PC-9 (cell line): ENCODE measurements around the gene RAB18. TPM values are rescaled to one million over a fixed set of nuclear protein-coding genes. Genes with fewer than 3 reads are reported as not detected.
"Not testable (repeated sequence)": the region's sequence is repeated elsewhere in the genome, so short reads cannot be mapped to it uniquely, and the experiment has no call there.

Experiments
- BruUV-seq: library from RNA; stranded (reverse); fragments of 400-500 nt; replicated peaks from 2 replicates; lab custom pipeline; 2021; lab: Mats Ljungman, UMichigan
- CTCF ChIA-PET: fragments of 300-600 bp; sonication (Branson Sonifier 250); formaldehyde crosslinking; loops from one replicate; lab custom pipeline; 2022; ENCODE audit warnings: antibody characterized with exemption; lab: Charles Lee
- POLR2A ChIA-PET: fragments of 300-600 bp; sonication (Branson Sonifier 250); formaldehyde crosslinking; loops from one replicate; lab custom pipeline; 2022; ENCODE audit warnings: antibody characterized with exemption; ENCODE audit not compliant: unreplicated experiment; lab: Charles Lee
- DNase-seq, 2 experiments: peaks; one replicate each; pipeline versions ENCODE4 v3.0.0 to v3.0.0-alpha.2; 2015 to 2022; ENCODE audit warnings: mixed read lengths in 1 of 2
- H2AFZ ChIP-seq: fragments of 200-600 bp; sonication (generic); 2 replicates; pipeline ENCODE4 v1.8.1; 2017; ENCODE audit warnings: antibody characterized with exemption
- H3F3A ChIP-seq: fragments of 200-600 bp; sonication (generic); 2 replicates; pipeline ENCODE4 v1.8.1; 2017; ENCODE audit warnings: antibody characterized with exemption, mild to moderate bottlenecking, low read depth; ENCODE audit not compliant: insufficient read depth
- H3K27ac ChIP-seq: fragments of 200-600 bp; sonication (generic); 2 replicates; pipeline ENCODE4 v1.6.1; 2016; ENCODE audit warnings: mixed run types
- H3K27me3 ChIP-seq: fragments of 200-600 bp; sonication (generic); 2 replicates; pipeline ENCODE4 v1.6.1; 2016; ENCODE audit warnings: low read depth, mixed run types; ENCODE audit not compliant: insufficient read depth
- H3K36me3 ChIP-seq: fragments of 200-600 bp; sonication (generic); 2 replicates; pipeline ENCODE4 v1.6.1; 2016; ENCODE audit warnings: low read depth, mixed run types
- H3K4me1 ChIP-seq: fragments of 200-600 bp; sonication (generic); replicated peaks from 2 replicates; pipeline ENCODE4 v1.6.1; 2016; ENCODE audit warnings: mixed run types; ENCODE audit not compliant: insufficient read depth
- H3K4me2 ChIP-seq: fragments of 200-600 bp; sonication (generic); 2 replicates; pipeline ENCODE4 v1.6.1; 2017; ENCODE audit warnings: mixed run types
- H3K4me3 ChIP-seq: fragments of 200-600 bp; sonication (generic); 2 replicates; pipeline ENCODE4 v1.6.1; 2016; ENCODE audit warnings: mixed run types
- H3K79me2 ChIP-seq: fragments of 200-600 bp; sonication (generic); 2 replicates; pipeline ENCODE4 v1.6.1; 2017; ENCODE audit warnings: low read depth, mixed run types
- H3K9me2 ChIP-seq: fragments of 200-600 bp; sonication (generic); 2 replicates; pipeline ENCODE4 v1.8.1; 2017; ENCODE audit warnings: mild to moderate bottlenecking; ENCODE audit not compliant: insufficient read depth
- H3K9me3 ChIP-seq: fragments of 200-600 bp; sonication (generic); 2 replicates; pipeline ENCODE4 v1.8.1; 2016; ENCODE audit warnings: low read depth; ENCODE audit not compliant: insufficient read depth
- H4K20me1 ChIP-seq: fragments of 200-600 bp; sonication (generic); 2 replicates; pipeline ENCODE4 v1.8.1; 2017; ENCODE audit not compliant: insufficient read depth
- CTCF ChIP-seq: fragments of 200-600 bp; sonication (generic); conservative IDR thresholded peaks from 2 replicates; pipeline ENCODE4 v1.6.1; 2017; ENCODE audit warnings: mixed run types, antibody characterized with exemption, mild to moderate bottlenecking, moderate library complexity
- EZH2 ChIP-seq: fragments of 200-600 bp; sonication (generic); IDR thresholded peaks from 2 replicates; pipeline ENCODE4 v1.8.0; 2017; ENCODE audit warnings: antibody characterized with exemption, low read depth
- intact Hi-C: fragments of 100-400 bp; cut with micrococcal nuclease; formaldehyde crosslinking; loops from one replicate; pipeline ENCODE4 v1.10.0; 2022; ENCODE audit not compliant: unreplicated experiment
- total RNA-seq: library from RNA; stranded (reverse); gene quantifications from 2 replicates; pipeline ENCODE4 v1.2.3, GENCODE V29; 2021

RAB18 gene
- total RNA-seq, 1 experiment from 2014 or later = 63.1 TPM

- Histone ChIP-seq H3K4me1 (no peaks in the 10 kb centered on the region), H3F3A (no peaks in the 10 kb centered on the region), H3K36me3 (no peaks in the 10 kb centered on the region), H3K79me2 (no peaks in the 10 kb centered on the region), H2AFZ (no peak overlapping the region), H3K9me2 (no peaks in the 10 kb centered on the region), H3K4me2 (no peak overlapping the region), H3K27ac (no peak overlapping the region), H3K4me3 (no peak overlapping the region), H3K9me3 (no peaks in the 10 kb centered on the region), H3K27me3 (peaks cover 10% of the 10 kb centered on the region; the same call in 1 of the 2 replicates), H4K20me1 (no peaks in the 10 kb centered on the region)
- POLR2A ChIA-PET = no interaction called here
- TF ChIP-seq EZH2 (no peak), CTCF (no peak)
- intact Hi-C loops = no loop called here
- DNase-seq = no peak
- BruUV-seq = no TSS peak
- CTCF ChIA-PET = no interaction called here
These were observed 39.1 kb upstream of the RAB18 start for GRCh38 chr10:27464993-27465392.

GRCh38 chr10:27465596-27465995 lies 38.5 kb upstream of the RAB18 start:
- H3K27ac ChIP-seq, CTCF ChIA-PET, H3K4me1 ChIP-seq, POLR2A ChIA-PET, H3K9me3 ChIP-seq, H3K4me2 ChIP-seq, H3K36me3 ChIP-seq, H4K20me1 ChIP-seq, H3F3A ChIP-seq, H3K4me3 ChIP-seq, H2AFZ ChIP-seq, H3K9me2 ChIP-seq, DNase-seq, BruUV-seq, intact Hi-C loops, H3K79me2 ChIP-seq: not testable (repeated sequence)
- peaks cover 10% of the 10 kb centered on the region; the same call in 1 of the 2 replicates for H3K27me3 ChIP-seq

- no peak overlapping the region for H3K27ac ChIP-seq
- H3K79me2 ChIP-seq = no peaks in the 10 kb centered on the region
- no peaks in the 10 kb centered on the region for H3K9me3 ChIP-seq
- H3F3A ChIP-seq = no peaks in the 10 kb centered on the region
- no TSS peak for BruUV-seq
- H3K27me3 ChIP-seq = peaks cover 39% of the 10 kb centered on the region
- H3K9me2 ChIP-seq = no peaks in the 10 kb centered on the region
- no peaks in the 10 kb centered on the region for H4K20me1 ChIP-seq
- no peak overlapping the region for H3K4me2 ChIP-seq
- no peaks in the 10 kb centered on the region for H3K4me1 ChIP-seq
- no peak for TF ChIP-seq CTCF
- no peak for TF ChIP-seq EZH2
- ChIA-PET POLR2A (no interaction called here), CTCF (no interaction called here)
- no peaks in the 10 kb centered on the region for H3K36me3 ChIP-seq
- intact Hi-C loops = no loop called here
- no peak overlapping the region for H3K4me3 ChIP-seq
- H2AFZ ChIP-seq = no peak overlapping the region
- no peak for DNase-seq
These were observed 33.2 kb upstream of the RAB18 start for GRCh38 chr10:27470885-27471284.

GRCh38 chr10:27474741-27475140 lies 29.4 kb upstream of the RAB18 start:
- H3K9me3 ChIP-seq = no peaks in the 10 kb centered on the region
- ChIA-PET CTCF (no interaction called here), POLR2A (no interaction called here)
- no peaks in the 10 kb centered on the region for H4K20me1 ChIP-seq
- intact Hi-C loops = no loop called here
- no peak for DNase-seq
- no peak overlapping the region for H3K4me3 ChIP-seq
- peaks cover 36% of the 10 kb centered on the region for H3K27me3 ChIP-seq
- H3K9me2 ChIP-seq = no peaks in the 10 kb centered on the region
- no peaks in the 10 kb centered on the region for H3F3A ChIP-seq
- H3K4me2 ChIP-seq = no peak overlapping the region
- no peak overlapping the region for H2AFZ ChIP-seq
- no peaks in the 10 kb centered on the region for H3K79me2 ChIP-seq
- no peak overlapping the region for H3K27ac ChIP-seq
- TF ChIP-seq CTCF (no peak), EZH2 (no peak)
- no peaks in the 10 kb centered on the region for H3K4me1 ChIP-seq
- no peaks in the 10 kb centered on the region for H3K36me3 ChIP-seq
- BruUV-seq = no TSS peak
